ENCODE data around the gene CDX1. TPM values are rescaled to one million over a fixed set of nuclear protein-coding genes. Genes with fewer than 3 reads are reported as not detected.
"Not testable (repeated sequence)": the region's sequence is repeated elsewhere in the genome, so short reads cannot be mapped to it uniquely, and the experiment has no call there.

Gene CDX1
- total RNA-seq, 2 experiments from 2014 or later: not detected

GRCh38 chr5:150223474-150223873 lies 56.9 kb downstream of the CDX1 start:
- DNase-seq: no peak
- H3K9me3 Mint-ChIP-seq: no peaks in the 10 kb centered on the region
- no peaks in the 10 kb centered on the region for H3K4me1 Mint-ChIP-seq
- H3K27me3 Mint-ChIP-seq: no peaks in the 10 kb centered on the region
- no peak overlapping the region for H3K27ac Mint-ChIP-seq
- no peaks in the 10 kb centered on the region for H3K36me3 Mint-ChIP-seq
- H3K4me3 Mint-ChIP-seq: no peak overlapping the region

GRCh38 chr5:150224483-150225027 lies 58.0 kb downstream of the CDX1 start:
- DNase-seq: no peak
- H3K27me3 Mint-ChIP-seq: no peaks in the 10 kb centered on the region
- H3K27ac Mint-ChIP-seq: no peak overlapping the region
- H3K4me3 Mint-ChIP-seq: no peak overlapping the region
- H3K36me3 Mint-ChIP-seq: no peaks in the 10 kb centered on the region
- H3K4me1 Mint-ChIP-seq: no peaks in the 10 kb centered on the region
- no peaks in the 10 kb centered on the region for H3K9me3 Mint-ChIP-seq

- Mint-ChIP-seq H3K27me3 (no peaks in the 10 kb centered on the region), H3K4me3 (no peak overlapping the region), H3K4me1 (no peaks in the 10 kb centered on the region), H3K9me3 (no peaks in the 10 kb centered on the region), H3K27ac (no peak overlapping the region), H3K36me3 (no peaks in the 10 kb centered on the region)
- DNase-seq: no peak
Observed at GRCh38 chr5:150227036-150227435, 60.5 kb downstream of the CDX1 start.

- H3K27me3 Mint-ChIP-seq: no peaks in the 10 kb centered on the region
- no peak for DNase-seq
- no peaks in the 10 kb centered on the region for H3K9me3 Mint-ChIP-seq
- H3K4me3 Mint-ChIP-seq: no peak overlapping the region
- no peak overlapping the region for H3K27ac Mint-ChIP-seq
- no peaks in the 10 kb centered on the region for H3K4me1 Mint-ChIP-seq
- H3K36me3 Mint-ChIP-seq: no peaks in the 10 kb centered on the region
Observed at GRCh38 chr5:150227606-150228273, 61.2 kb downstream of the CDX1 start.

GRCh38 chr5:150229571-150229970 lies 63.0 kb downstream of the CDX1 start:
- no peak for DNase-seq
- Mint-ChIP-seq H3K27me3 (no peaks in the 10 kb centered on the region), H3K4me3 (no peak overlapping the region), H3K4me1 (no peaks in the 10 kb centered on the region), H3K27ac (no peak overlapping the region), H3K9me3 (no peaks in the 10 kb centered on the region), H3K36me3 (no peaks in the 10 kb centered on the region)

- Mint-ChIP-seq H3K4me3 (no peak overlapping the region), H3K27ac (no peak overlapping the region), H3K4me1 (no peaks in the 10 kb centered on the region), H3K9me3 (no peaks in the 10 kb centered on the region), H3K36me3 (no peaks in the 10 kb centered on the region), H3K27me3 (no peaks in the 10 kb centered on the region)
- no peak for DNase-seq
Observed at GRCh38 chr5:150230842-150231241, 64.3 kb downstream of the CDX1 start.

GRCh38 chr5:150233706-150234105 lies 67.1 kb downstream of the CDX1 start:
- not testable (repeated sequence) for DNase-seq, H3K4me3 Mint-ChIP-seq, H3K4me1 Mint-ChIP-seq, H3K36me3 Mint-ChIP-seq, H3K27me3 Mint-ChIP-seq, H3K9me3 Mint-ChIP-seq, H3K27ac Mint-ChIP-seq

Other genes with a start within 250 kb of the CDX1 start
- not detected for gene PDE6A, start 222.0 kb upstream of the CDX1 start, total RNA-seq
- gene SLC26A2, start 206.0 kb upstream of the CDX1 start, total RNA-seq: 1 to 10 TPM; 6.6 TPM
- gene TIGD6, start 166.1 kb upstream of the CDX1 start, total RNA-seq: 1 to 10 TPM; 1.7 to 1.9 TPM
- gene HMGXB3, start 166.0 kb upstream of the CDX1 start, total RNA-seq: 10 to 100 TPM; 36.7 to 38.3 TPM
- gene CSF1R, start 80.2 kb upstream of the CDX1 start, total RNA-seq: not detected
- 1 to 10 TPM; 1.1 to 1.5 TPM for gene PDGFRB, start 10.9 kb upstream of the CDX1 start, total RNA-seq
- not detected for gene SLC6A7, start 23.3 kb downstream of the CDX1 start, total RNA-seq
- gene CAMK2A, start 123.0 kb downstream of the CDX1 start, total RNA-seq: not detected
- not detected for gene ARSI, start 136.1 kb downstream of the CDX1 start, total RNA-seq
- 100 to 1,000 TPM; 138 to 140 TPM for gene TCOF1, start 190.9 kb downstream of the CDX1 start, total RNA-seq
- gene CD74, start 246.1 kb downstream of the CDX1 start, total RNA-seq: 100 to 1,000 TPM; 290 to 294 TPM